Stomach (tissue), 4 donors: Measurements from ENCODE around the gene MYO5A.

Experiments used
- POLR2A ChIP-seq, 4 donors: fragments of 450-650 bp; IDR thresholded peaks; one replicate each; pipeline ENCODE4 v1.6.1; 2016; ENCODE audit warnings: antibody characterized with exemption in 4 of 4, control low read depth in 2 of 4, mild to moderate bottlenecking in 1 of 4, moderate library complexity in 1 of 4
- TF ChIP-seq, protein P1 (sequence below), 7 experiments: fragments of 450-650 bp in 4 of 7; fragments of 200-600 bp in 3 of 7; sonication (generic) in 3 of 7; IDR thresholded peaks; one replicate each; pipeline ENCODE4 v1.5.1; 2016 to 2019; ENCODE audit warnings: antibody characterized with exemption in 7 of 7, control low read depth in 2 of 7, mild to moderate bottlenecking in 1 of 7

GRCh38 chr15:52506549-52506948, 22.1 kb downstream of the MYO5A start:
- TF ChIP-seq, protein P1, sequence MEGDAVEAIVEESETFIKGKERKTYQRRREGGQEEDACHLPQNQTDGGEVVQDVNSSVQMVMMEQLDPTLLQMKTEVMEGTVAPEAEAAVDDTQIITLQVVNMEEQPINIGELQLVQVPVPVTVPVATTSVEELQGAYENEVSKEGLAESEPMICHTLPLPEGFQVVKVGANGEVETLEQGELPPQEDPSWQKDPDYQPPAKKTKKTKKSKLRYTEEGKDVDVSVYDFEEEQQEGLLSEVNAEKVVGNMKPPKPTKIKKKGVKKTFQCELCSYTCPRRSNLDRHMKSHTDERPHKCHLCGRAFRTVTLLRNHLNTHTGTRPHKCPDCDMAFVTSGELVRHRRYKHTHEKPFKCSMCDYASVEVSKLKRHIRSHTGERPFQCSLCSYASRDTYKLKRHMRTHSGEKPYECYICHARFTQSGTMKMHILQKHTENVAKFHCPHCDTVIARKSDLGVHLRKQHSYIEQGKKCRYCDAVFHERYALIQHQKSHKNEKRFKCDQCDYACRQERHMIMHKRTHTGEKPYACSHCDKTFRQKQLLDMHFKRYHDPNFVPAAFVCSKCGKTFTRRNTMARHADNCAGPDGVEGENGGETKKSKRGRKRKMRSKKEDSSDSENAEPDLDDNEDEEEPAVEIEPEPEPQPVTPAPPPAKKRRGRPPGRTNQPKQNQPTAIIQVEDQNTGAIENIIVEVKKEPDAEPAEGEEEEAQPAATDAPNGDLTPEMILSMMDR (IDR thresholded peaks at IDR 0.05) = no peak
- no peak for TF ChIP-seq POLR2A (IDR thresholded peaks at IDR 0.05)
